ENCODE results near the gene CD7. TPM values are rescaled to one million over a fixed set of nuclear protein-coding genes. Genes with fewer than 3 reads are reported as not detected.

CD7 gene
- total and polyA plus RNA-seq, 8 donors, result 0.28 to 1.3 (median 0.98) TPM

DNA sequence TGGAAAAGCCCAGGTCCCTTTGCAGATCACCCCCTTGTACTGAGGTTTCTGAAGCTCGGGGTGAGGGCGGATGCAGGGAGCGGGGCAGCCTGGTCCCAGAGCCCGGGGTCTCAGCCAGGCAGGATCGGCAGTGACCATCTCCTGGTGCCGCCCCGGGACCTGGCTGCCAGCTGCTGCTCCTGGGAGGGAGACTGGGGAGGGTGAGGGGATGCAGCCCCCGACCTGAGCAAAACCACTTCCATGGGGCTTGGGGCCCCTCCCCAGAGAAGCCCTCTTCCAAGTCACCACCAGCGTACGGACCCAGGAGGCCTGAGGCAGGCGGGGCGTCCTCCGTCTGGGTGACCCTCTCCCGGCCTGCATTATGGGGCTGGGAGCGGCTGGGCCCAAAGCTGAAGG is 14.8 kb downstream of the CD7 start:
- Histone ChIP-seq H3K9me3 (no peaks in the 10 kb centered on the region), H3K4me1 (peaks cover 0 to 9% (median 7%) of the 10 kb centered on the region in 3 donors), H3K4me3 (no peak overlapping the region), H3K27me3 (no peaks in the 10 kb centered on the region), H3K27ac (no peak overlapping the region), H3K36me3 (no peaks in the 10 kb centered on the region)
- FAIRE-seq, result no peak
- DNase-seq, result peak in 2 of 6 donors; percentile 32 to 62
- TF ChIP-seq, protein P1, sequence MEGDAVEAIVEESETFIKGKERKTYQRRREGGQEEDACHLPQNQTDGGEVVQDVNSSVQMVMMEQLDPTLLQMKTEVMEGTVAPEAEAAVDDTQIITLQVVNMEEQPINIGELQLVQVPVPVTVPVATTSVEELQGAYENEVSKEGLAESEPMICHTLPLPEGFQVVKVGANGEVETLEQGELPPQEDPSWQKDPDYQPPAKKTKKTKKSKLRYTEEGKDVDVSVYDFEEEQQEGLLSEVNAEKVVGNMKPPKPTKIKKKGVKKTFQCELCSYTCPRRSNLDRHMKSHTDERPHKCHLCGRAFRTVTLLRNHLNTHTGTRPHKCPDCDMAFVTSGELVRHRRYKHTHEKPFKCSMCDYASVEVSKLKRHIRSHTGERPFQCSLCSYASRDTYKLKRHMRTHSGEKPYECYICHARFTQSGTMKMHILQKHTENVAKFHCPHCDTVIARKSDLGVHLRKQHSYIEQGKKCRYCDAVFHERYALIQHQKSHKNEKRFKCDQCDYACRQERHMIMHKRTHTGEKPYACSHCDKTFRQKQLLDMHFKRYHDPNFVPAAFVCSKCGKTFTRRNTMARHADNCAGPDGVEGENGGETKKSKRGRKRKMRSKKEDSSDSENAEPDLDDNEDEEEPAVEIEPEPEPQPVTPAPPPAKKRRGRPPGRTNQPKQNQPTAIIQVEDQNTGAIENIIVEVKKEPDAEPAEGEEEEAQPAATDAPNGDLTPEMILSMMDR (IDR thresholded peaks at IDR 0.05), result no peak
- ATAC-seq, result no peak
- WGBS, 2 donors, result 90 to 92% methylated on average over 15 of the region's 15 CpGs
- intact Hi-C loops (cut with DNase I), result no loop called here

GRCh38 chr17:82301916-82302567 is 15.4 kb downstream of the CD7 start:
- WGBS, 2 donors, result 84 to 86% methylated on average over 20 to 23 of the region's 23 CpGs
- intact Hi-C loops (cut with DNase I), result no loop called here
- ATAC-seq, result no peak

DNA sequence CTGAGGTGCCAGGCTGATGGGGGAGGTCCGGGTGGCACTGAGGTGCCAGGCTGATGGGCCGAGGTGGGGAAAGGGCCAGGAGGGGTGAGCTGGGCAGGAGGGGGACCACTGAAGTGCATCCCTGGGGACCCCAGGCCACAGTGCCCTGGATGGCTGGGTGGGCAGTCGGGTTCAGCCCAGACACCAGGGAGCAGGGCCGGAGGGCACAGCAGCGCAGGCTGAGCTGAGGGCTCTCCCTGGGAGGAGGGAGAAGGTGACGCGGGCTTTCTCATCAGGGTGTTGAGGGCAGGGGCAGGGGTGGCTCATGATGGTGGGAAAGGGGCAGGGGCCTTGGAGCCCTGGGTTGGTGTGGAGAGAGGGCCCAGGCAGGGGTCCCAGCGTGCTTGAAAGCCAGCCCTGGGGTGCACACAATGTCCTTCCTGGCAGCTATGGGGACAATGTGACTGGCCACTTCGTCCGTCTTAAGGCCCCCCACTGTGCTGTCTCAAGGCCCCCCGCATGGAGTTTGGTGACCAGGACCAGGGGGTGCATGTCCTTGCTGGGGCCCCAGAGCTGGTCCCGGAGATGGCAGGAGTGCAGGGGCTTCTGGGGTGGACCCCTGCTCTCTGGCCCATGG is 16.0 kb downstream of the CD7 start:
- intact Hi-C loops (cut with DNase I), result no loop called here
- Histone ChIP-seq H3K27ac (no peak overlapping the region), H3K9me3 (no peaks in the 10 kb centered on the region), H3K4me3 (no peak overlapping the region), H3K27me3 (no peaks in the 10 kb centered on the region), H3K36me3 (no peaks in the 10 kb centered on the region), H3K4me1 (peaks cover under 1 to 20% (median 16%) of the 10 kb centered on the region in 3 donors)
- peak in 1 of 6 donors; percentile 67 for DNase-seq
- no peak for FAIRE-seq
- no peak for ATAC-seq
- TF ChIP-seq, protein P1 (IDR thresholded peaks at IDR 0.05), result no peak
- WGBS, 2 donors, result 82 to 88% methylated on average over 12 of the region's 12 CpGs

More at GRCh38 chr17:82301916-82302567, 15.4 kb downstream of the CD7 start:
- H3K27me3 ChIP-seq, result no peaks in the 10 kb centered on the region
- H3K9me3 ChIP-seq, result no peaks in the 10 kb centered on the region
- TF ChIP-seq, protein P1 (IDR thresholded peaks at IDR 0.05), result no peak
- H3K36me3 ChIP-seq, result no peaks in the 10 kb centered on the region
- no peak for FAIRE-seq
- peaks cover 0 to 13% (median 12%) of the 10 kb centered on the region in 3 donors for H3K4me1 ChIP-seq
- peak in 3 of 6 donors; percentile 36 to 77 (median 56) for DNase-seq
- no peak overlapping the region for H3K27ac ChIP-seq
- H3K4me3 ChIP-seq, result no peak overlapping the region

DNA sequence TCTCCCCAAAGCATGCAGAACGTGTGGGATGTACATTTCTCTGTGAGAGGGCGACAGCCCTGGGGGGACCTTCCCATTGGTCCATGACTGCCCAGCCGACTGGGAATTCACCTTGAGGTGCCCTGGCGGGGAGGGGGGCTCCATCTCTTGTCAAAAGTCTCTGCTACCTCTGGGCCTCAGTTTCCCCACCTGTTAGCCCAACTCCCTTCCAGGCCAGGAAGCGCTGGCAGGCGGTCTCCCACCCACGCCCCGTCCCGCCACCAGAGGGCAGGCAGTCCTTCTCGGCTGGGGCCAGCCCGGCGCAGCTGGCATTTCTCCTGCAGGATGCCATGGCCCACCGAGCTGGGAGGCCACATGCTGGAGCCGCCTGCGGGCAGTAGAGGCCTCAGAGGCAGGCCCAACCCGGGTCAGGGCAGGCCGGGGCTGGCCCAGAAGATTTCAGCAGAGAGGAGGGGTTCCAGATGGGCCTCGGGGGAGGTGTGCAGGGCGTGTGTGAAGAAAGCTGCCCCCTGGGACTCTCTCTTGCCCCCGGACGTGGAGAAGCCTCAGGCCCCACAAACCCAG is 16.6 kb downstream of the CD7 start:
- H3K27me3 ChIP-seq, result no peaks in the 10 kb centered on the region
- H3K9me3 ChIP-seq, result no peaks in the 10 kb centered on the region
- FAIRE-seq, result no peak
- intact Hi-C loops (cut with DNase I), result no loop called here
- TF ChIP-seq, protein P1 (IDR thresholded peaks at IDR 0.05), result peak in 3 of 4 donors; percentile 48 to 77 (median 62)
- no peak overlapping the region for H3K27ac ChIP-seq
- DNase-seq, result peak; percentile 57 to 89 (median 71)
- peak in 3 of 4 donors; percentile 16 to 21 (median 17) for ATAC-seq
- WGBS, 2 donors, result 38 to 45% methylated on average over 21 of the region's 21 CpGs
- no peak overlapping the region for H3K4me3 ChIP-seq
- H3K36me3 ChIP-seq, result no peaks in the 10 kb centered on the region
- peaks cover 7 to 26% (median 16%) of the 10 kb centered on the region in 3 donors for H3K4me1 ChIP-seq

Data from pancreas (tissue), 10 donors.